ENCODE measurements around the gene DAG1. TPM values are rescaled to one million over a fixed set of nuclear protein-coding genes. Genes with fewer than 3 reads are reported as not detected.

Gene DAG1
- polyA plus RNA-seq, 1 of the 3 experiments (the other 2 are of a cell fraction), result 54.4 TPM

GRCh38 chr3:49566312-49566711, 96.2 kb downstream of the DAG1 start:
- no peaks in the 10 kb centered on the region for H3F3A ChIP-seq (replicated peaks; ENCODE audit: insufficient read depth)
- no peak overlapping the region for H2AFZ ChIP-seq (ENCODE audit: low read depth)
- H3K27me3 ChIP-seq (ENCODE audit: insufficient read depth), result peaks cover 8% of the 10 kb centered on the region
- no peaks in the 10 kb centered on the region for H3K36me3 ChIP-seq (replicated peaks in 1 of 2; ENCODE audit: control insufficient read depth in 1 of 2, insufficient read depth in 2 of 2, low read length in 1 of 2)
- DNase-seq, result no peak
- no peaks in the 10 kb centered on the region for H3K9me2 ChIP-seq
- no peak overlapping the region for H3K4me3 ChIP-seq (ENCODE audit: low read depth in 2 of 2, low read length in 1 of 2)
- H3K9ac ChIP-seq, result no peak overlapping the region
- WGBS (ENCODE audit: low lambda C conversion rate), result 63% methylated on average over 2 of the region's 2 CpGs
- TF ChIP-seq TCF12 (IDR thresholded peaks at IDR 0.05), result no peak
- peak; percentile 46; the same call in 1 of the 2 replicates for TF ChIP-seq CTCF (IDR thresholded peaks at IDR 0.05)
- H3K4me2 ChIP-seq, result no peak overlapping the region
- no peaks in the 10 kb centered on the region for H3K79me2 ChIP-seq (ENCODE audit: insufficient read depth)
- no peaks in the 10 kb centered on the region for H3K9me3 ChIP-seq
- no peaks in the 10 kb centered on the region for H4K20me1 ChIP-seq (ENCODE audit: insufficient read depth)
- CTCF ChIA-PET, result interaction anchor here (0.8 to 3.3 kb wide), 5 partner anchors 9 to 136 kb away, joined by 3 to 11 read pairs (median 3); no protein-coding TSS in a partner anchor
- H3K27ac ChIP-seq (ENCODE audit: low read depth in 2 of 2, low read length in 1 of 2), result no peak overlapping the region
- POLR2A ChIA-PET, result no interaction called here
- H3K4me1 ChIP-seq (ENCODE audit: control insufficient read depth in 1 of 2, insufficient read depth in 2 of 2, low read depth in 1 of 2, low read length in 1 of 2), result no peaks in the 10 kb centered on the region; a peak in 1 of 4 replicates

- no peaks in the 10 kb centered on the region for H3K9me3 ChIP-seq
- CTCF ChIA-PET, result interaction anchor here (0.6 to 3.3 kb wide), 6 partner anchors 10 to 135 kb away, joined by 3 to 11 read pairs (median 3); no protein-coding TSS in a partner anchor
- no peaks in the 10 kb centered on the region for H3K79me2 ChIP-seq (ENCODE audit: insufficient read depth)
These were observed 97.3 kb downstream of the DAG1 start for GRCh38 chr3:49567406-49567805.

More at GRCh38 chr3:49567406-49567805, 97.3 kb downstream of the DAG1 start:
- H3K36me3 ChIP-seq (replicated peaks in 1 of 2; ENCODE audit: control insufficient read depth in 1 of 2, insufficient read depth in 2 of 2, low read length in 1 of 2), result no peaks in the 10 kb centered on the region
- no peaks in the 10 kb centered on the region for H3K9me2 ChIP-seq
- TF ChIP-seq PBX3 (IDR thresholded peaks at IDR 0.05) (no peak), USF2 (IDR thresholded peaks at IDR 0.05; ENCODE audit: borderline replicate concordance, low read depth, low read length) (no peak), EZH2phosphoT487 (IDR thresholded peaks at IDR 0.05; ENCODE audit: borderline replicate concordance, low read depth) (no peak), USF1 (IDR thresholded peaks at IDR 0.05; ENCODE audit: borderline replicate concordance, low read depth) (no peak), SMC3 (IDR thresholded peaks at IDR 0.05; ENCODE audit: low read depth, low read length) (no peak), REST (IDR thresholded peaks at IDR 0.05; ENCODE audit: low read depth, low read length) (no peak), FOSL2 (IDR thresholded peaks at IDR 0.05; ENCODE audit: borderline replicate concordance, low read depth) (no peak), GATA2 (CRISPR knock-in tag; IDR thresholded peaks at IDR 0.05) (no peak), RAD21 (IDR thresholded peaks at IDR 0.05; ENCODE audit: low read length) (no peak), JUND (IDR thresholded peaks at IDR 0.05) (no peak), TEAD4 (IDR thresholded peaks at IDR 0.05; ENCODE audit: borderline replicate concordance, insufficient read depth) (no peak), NRF1 (IDR thresholded peaks at IDR 0.05; ENCODE audit: low read depth, low read length) (no peak), MXI1 (IDR thresholded peaks at IDR 0.05; ENCODE audit: low read depth, low read length) (no peak), POLR2AphosphoS5 (IDR thresholded peaks at IDR 0.05; ENCODE audit: low read depth, low read length) (no peak), RXRA (IDR thresholded peaks at IDR 0.05; ENCODE audit: borderline replicate concordance, low read depth) (no peak), RCOR1 (IDR thresholded peaks at IDR 0.05; ENCODE audit: low read length) (no peak)
- peaks cover 8% of the 10 kb centered on the region for H3K27me3 ChIP-seq (ENCODE audit: insufficient read depth)
- H3K4me3 ChIP-seq (ENCODE audit: low read depth in 2 of 2, low read length in 1 of 2), result no peak overlapping the region
- H2AFZ ChIP-seq (ENCODE audit: low read depth), result no peak overlapping the region
- no peaks in the 10 kb centered on the region for H4K20me1 ChIP-seq (ENCODE audit: insufficient read depth)
- DNase-seq, result no peak
- H3K27ac ChIP-seq (ENCODE audit: low read depth in 2 of 2, low read length in 1 of 2), result no peak overlapping the region
- no peak overlapping the region for H3K4me2 ChIP-seq
- POLR2A ChIA-PET, result no interaction called here
- WGBS (ENCODE audit: low lambda C conversion rate), result 25% methylated on average over 2 of the region's 2 CpGs
- no peak overlapping the region for H3K9ac ChIP-seq
- no peaks in the 10 kb centered on the region; a peak in 1 of 4 replicates for H3K4me1 ChIP-seq (ENCODE audit: control insufficient read depth in 1 of 2, insufficient read depth in 2 of 2, low read depth in 1 of 2, low read length in 1 of 2)
- H3F3A ChIP-seq (replicated peaks; ENCODE audit: insufficient read depth), result no peaks in the 10 kb centered on the region

All from SK-N-SH (cell line).